Measurements from ENCODE around the gene NUTM2F.

GRCh38 chr9:94301583-94301982 is 26.9 kb downstream of the NUTM2F start:
- TF ChIP-seq TAF15 (IDR thresholded peaks at IDR 0.05; ENCODE audit: low read depth, low read length, poor library complexity, severe bottlenecking) (no peak), POLR2AphosphoS5 (IDR thresholded peaks at IDR 0.05; ENCODE audit: low read depth, low read length) (no peak), KDM4B (CRISPR knock-in tag; IDR thresholded peaks at IDR 0.05) (no peak), ZKSCAN8 (CRISPR knock-in tag; IDR thresholded peaks at IDR 0.05; ENCODE audit: borderline replicate concordance) (no peak), ZNF75D (CRISPR knock-in tag; IDR thresholded peaks at IDR 0.05; ENCODE audit: borderline replicate concordance) (no peak), RNF2 (conservative IDR thresholded peaks at IDR 0.05; ENCODE audit: low read depth) (no peak), RFX5 (IDR thresholded peaks at IDR 0.05; ENCODE audit: low read depth, low read length) (no peak)
- TF ChIP-seq, protein P1, sequence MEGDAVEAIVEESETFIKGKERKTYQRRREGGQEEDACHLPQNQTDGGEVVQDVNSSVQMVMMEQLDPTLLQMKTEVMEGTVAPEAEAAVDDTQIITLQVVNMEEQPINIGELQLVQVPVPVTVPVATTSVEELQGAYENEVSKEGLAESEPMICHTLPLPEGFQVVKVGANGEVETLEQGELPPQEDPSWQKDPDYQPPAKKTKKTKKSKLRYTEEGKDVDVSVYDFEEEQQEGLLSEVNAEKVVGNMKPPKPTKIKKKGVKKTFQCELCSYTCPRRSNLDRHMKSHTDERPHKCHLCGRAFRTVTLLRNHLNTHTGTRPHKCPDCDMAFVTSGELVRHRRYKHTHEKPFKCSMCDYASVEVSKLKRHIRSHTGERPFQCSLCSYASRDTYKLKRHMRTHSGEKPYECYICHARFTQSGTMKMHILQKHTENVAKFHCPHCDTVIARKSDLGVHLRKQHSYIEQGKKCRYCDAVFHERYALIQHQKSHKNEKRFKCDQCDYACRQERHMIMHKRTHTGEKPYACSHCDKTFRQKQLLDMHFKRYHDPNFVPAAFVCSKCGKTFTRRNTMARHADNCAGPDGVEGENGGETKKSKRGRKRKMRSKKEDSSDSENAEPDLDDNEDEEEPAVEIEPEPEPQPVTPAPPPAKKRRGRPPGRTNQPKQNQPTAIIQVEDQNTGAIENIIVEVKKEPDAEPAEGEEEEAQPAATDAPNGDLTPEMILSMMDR (CRISPR knock-in tag; IDR thresholded peaks at IDR 0.05), result no peak
- TF ChIP-seq, protein P2, sequence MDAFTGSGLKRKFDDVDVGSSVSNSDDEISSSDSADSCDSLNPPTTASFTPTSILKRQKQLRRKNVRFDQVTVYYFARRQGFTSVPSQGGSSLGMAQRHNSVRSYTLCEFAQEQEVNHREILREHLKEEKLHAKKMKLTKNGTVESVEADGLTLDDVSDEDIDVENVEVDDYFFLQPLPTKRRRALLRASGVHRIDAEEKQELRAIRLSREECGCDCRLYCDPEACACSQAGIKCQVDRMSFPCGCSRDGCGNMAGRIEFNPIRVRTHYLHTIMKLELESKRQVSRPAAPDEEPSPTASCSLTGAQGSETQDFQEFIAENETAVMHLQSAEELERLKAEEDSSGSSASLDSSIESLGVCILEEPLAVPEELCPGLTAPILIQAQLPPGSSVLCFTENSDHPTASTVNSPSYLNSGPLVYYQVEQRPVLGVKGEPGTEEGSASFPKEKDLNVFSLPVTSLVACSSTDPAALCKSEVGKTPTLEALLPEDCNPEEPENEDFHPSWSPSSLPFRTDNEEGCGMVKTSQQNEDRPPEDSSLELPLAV (CRISPR knock-in tag; conservative IDR thresholded peaks at IDR 0.05; ENCODE audit: low read depth), result no peak
- TF ChIP-seq, protein P3, sequence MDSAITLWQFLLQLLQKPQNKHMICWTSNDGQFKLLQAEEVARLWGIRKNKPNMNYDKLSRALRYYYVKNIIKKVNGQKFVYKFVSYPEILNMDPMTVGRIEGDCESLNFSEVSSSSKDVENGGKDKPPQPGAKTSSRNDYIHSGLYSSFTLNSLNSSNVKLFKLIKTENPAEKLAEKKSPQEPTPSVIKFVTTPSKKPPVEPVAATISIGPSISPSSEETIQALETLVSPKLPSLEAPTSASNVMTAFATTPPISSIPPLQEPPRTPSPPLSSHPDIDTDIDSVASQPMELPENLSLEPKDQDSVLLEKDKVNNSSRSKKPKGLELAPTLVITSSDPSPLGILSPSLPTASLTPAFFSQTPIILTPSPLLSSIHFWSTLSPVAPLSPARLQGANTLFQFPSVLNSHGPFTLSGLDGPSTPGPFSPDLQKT (CRISPR knock-in tag; IDR thresholded peaks at IDR 0.05; ENCODE audit: borderline replicate concordance), result no peak

Measured in HepG2 (cell line).